Measurements from ENCODE around the gene DDI1.

DDI1 gene

DNA sequence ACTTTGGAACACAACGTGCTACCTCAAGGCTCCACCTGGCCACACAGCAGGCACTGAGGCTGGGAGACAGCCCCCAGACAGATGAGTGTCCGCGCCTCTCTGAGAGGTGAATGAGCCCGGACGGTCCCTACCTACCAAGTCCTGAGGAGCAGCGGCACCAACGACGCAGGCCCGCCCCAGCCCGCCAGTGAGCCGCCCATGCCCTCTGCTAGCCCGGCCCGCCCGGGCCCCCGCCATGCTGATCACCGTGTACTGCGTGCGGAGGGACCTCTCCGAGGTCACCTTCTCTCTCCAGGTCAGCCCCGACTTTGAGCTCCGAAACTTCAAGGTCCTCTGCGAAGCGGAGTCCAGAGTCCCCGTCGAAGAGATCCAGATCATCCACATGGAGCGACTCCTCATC lies at the start of gene DDI1:
Gene DDI1, plus strand, starts transcription at position 53 of the 400 bp plus-strand sequence. Its CDS starts 183 bp downstream, at position 236.
- Mint-ChIP-seq H3K4me3 (no peak within 1 kb of the TSS), H3K4me1 (ENCODE audit: low read depth) (no peaks in the 10 kb centered on the region), H3K27ac (no peak within 1 kb of the TSS), H3K27me3 (no peaks in the 10 kb centered on the region), H3K36me3 (ENCODE audit: low read depth) (no peaks in the 10 kb centered on the region), H3K9me3 (peaks cover 13% of the 10 kb centered on the region)
- intact Hi-C loops (cut with micrococcal nuclease) = no loop called here

DNA sequence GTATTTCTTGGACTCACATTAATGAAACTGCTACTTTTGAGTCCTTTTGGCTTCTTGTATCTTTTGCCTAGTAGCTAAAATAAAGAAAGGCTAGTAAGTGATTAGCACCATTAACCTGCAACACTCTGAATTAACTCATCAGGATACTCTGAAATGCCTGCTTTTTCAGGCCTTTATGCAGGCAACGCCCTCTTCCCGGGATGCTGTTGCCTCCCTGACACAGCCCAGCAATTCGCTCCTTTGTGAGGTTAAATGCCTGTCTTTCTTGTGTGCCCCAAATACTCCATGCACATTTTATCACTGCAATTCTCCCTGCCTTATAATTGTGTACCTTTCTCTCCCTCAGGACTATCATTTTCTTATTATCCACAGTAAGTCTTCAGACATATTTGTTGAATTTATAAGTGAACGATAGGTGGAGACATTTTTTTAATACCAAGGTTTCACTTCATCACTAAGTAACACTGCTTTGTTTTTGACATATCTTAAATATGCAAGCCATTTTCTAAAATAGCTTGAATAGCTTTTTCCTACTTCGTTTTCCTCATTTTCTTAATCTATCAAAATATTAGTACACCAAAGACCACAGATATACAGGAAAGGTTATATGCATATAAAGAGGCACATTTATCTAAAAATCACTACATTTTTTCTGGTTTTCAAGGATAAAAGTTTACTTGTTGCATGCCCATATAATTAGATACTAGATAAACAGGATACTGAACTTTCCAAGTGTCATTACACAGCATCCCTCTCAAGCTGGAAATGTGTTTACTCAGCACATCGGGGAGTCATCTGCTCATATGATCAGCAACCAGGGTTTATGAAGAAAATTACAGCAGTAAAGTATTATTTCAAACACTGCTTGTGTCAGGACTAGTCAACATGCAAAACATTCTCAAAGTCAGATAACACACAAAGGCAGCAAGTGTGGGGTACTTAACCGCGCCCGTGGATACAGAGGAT lies 48.5 kb upstream of the DDI1 start:
- Mint-ChIP-seq H3K36me3 (ENCODE audit: low read depth) (no peaks in the 10 kb centered on the region), H3K27ac (no peak overlapping the region), H3K9me3 (no peaks in the 10 kb centered on the region), H3K4me3 (no peak overlapping the region), H3K27me3 (no peaks in the 10 kb centered on the region), H3K4me1 (ENCODE audit: low read depth) (peaks cover 7% of the 10 kb centered on the region)
- intact Hi-C loops (cut with micrococcal nuclease) = no loop called here

DNA sequence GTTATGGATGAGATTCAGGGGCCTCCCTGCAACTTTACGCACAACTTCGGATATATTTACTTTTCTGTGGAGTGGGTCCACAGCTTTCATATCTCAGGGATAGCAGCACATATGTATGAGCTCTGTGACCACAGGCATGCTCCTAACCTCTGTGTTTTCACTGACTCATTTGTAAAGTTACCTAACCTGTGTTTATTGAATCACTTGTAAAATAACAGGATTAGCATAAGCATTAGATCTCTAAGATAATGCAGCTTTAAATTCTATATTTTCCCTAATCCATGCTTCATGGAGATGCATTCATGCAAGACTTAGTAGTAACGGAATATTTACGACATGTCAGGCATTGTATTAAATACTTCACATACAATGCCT lies 47.9 kb upstream of the DDI1 start:
- Mint-ChIP-seq H3K9me3 (no peaks in the 10 kb centered on the region), H3K36me3 (ENCODE audit: low read depth) (no peaks in the 10 kb centered on the region), H3K4me3 (no peak overlapping the region), H3K27ac (no peak overlapping the region), H3K27me3 (no peaks in the 10 kb centered on the region), H3K4me1 (ENCODE audit: low read depth) (peaks cover 7% of the 10 kb centered on the region)
- intact Hi-C loops (cut with micrococcal nuclease) = no loop called here

DNA sequence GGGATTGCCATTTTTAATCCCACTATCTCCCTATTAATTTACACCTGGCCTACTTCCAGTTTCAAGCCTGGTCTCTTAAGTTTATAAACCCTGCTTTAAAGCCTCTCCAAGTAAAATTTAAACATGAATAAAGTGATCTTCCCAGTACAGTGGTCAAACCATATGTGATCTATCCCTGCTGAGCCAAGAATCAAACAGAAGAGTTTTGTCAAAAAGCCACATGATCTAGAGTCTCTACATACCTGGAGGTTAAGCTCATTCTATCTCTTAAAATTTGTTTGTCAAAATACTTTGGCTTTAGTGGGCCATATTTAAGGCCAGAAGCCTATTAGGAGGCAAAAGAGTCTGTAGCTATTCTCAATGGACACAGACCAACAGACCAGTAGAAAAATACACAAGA lies 42.9 kb upstream of the DDI1 start:
- no peaks in the 10 kb centered on the region for H3K9me3 Mint-ChIP-seq
- H3K4me3 Mint-ChIP-seq = no peak overlapping the region
- no peaks in the 10 kb centered on the region for H3K36me3 Mint-ChIP-seq (ENCODE audit: low read depth)
- intact Hi-C loops (cut with micrococcal nuclease) = no loop called here
- H3K27me3 Mint-ChIP-seq = no peaks in the 10 kb centered on the region
- H3K4me1 Mint-ChIP-seq (ENCODE audit: low read depth) = no peaks in the 10 kb centered on the region
- no peak overlapping the region for H3K27ac Mint-ChIP-seq

DNA sequence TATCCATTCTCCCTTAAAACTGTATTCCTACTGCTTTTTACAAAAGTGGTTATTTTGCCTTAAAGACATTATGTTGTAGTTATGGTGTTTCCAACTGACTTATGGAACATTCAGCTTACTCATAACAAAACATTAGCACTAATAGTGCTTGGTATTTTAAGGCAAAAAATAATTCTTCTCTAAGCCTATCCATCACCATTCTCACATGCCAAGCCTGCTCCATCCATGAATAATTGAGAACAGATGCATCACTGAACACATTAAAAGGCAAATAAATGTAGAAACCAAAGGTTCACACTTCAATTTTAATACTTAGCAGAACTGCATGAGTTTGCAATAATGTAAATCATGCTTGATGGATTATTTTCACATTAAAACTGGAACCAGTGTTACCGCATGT lies 42.3 kb upstream of the DDI1 start:
- intact Hi-C loops (cut with micrococcal nuclease) = no loop called here
- Mint-ChIP-seq H3K27me3 (no peaks in the 10 kb centered on the region), H3K36me3 (ENCODE audit: low read depth) (no peaks in the 10 kb centered on the region), H3K27ac (no peak overlapping the region), H3K4me3 (no peak overlapping the region), H3K9me3 (no peaks in the 10 kb centered on the region), H3K4me1 (ENCODE audit: low read depth) (no peaks in the 10 kb centered on the region)

DNA sequence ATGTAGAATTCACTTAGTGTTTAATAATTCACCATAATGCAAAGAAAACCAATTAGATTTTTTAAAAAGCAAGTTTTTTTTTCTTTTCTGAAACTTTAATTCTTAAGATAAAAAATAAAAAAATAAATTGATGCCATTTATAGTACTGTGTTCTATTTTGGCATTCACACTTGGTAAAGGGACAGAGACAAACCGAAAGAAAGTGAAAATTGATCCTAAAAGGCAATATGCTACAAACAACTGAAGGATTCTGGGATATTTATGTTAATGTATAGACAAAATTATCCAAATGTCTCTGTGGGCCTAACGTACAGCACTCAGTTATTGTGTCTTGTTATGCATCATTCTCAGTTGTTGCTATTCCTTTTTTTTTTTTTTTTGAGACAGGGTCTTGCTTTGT lies 41.9 kb upstream of the DDI1 start:
- H3K9me3 Mint-ChIP-seq = no peaks in the 10 kb centered on the region
- H3K27ac Mint-ChIP-seq = no peak overlapping the region
- no peaks in the 10 kb centered on the region for H3K36me3 Mint-ChIP-seq (ENCODE audit: low read depth)
- no peaks in the 10 kb centered on the region for H3K27me3 Mint-ChIP-seq
- H3K4me1 Mint-ChIP-seq (ENCODE audit: low read depth) = no peaks in the 10 kb centered on the region
- no peak overlapping the region for H3K4me3 Mint-ChIP-seq
- intact Hi-C loops (cut with micrococcal nuclease) = no loop called here

DNA sequence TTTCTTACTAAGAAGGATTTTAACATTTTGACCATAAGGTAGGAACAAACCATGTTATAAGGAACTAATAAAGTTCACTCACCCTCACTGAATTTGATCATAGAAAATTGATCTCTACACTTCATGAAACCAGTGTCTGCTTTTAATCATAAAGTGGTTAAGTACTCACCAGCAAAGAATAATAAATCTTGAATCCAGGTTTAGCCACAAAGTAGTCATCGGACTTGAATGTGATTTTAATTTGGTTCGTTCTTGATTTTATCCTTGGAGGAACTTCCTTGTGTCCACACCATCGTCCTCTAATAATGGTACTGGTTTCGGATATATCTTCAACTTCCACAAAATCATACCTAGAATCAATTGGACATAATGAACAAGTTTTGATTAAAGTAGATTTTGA lies 40.5 kb upstream of the DDI1 start:
- no peak overlapping the region for H3K27ac Mint-ChIP-seq
- intact Hi-C loops (cut with micrococcal nuclease) = no loop called here
- H3K36me3 Mint-ChIP-seq (ENCODE audit: low read depth) = no peaks in the 10 kb centered on the region
- no peak overlapping the region for H3K4me3 Mint-ChIP-seq
- H3K9me3 Mint-ChIP-seq = no peaks in the 10 kb centered on the region
- H3K4me1 Mint-ChIP-seq (ENCODE audit: low read depth) = no peaks in the 10 kb centered on the region
- H3K27me3 Mint-ChIP-seq = no peaks in the 10 kb centered on the region

DNA sequence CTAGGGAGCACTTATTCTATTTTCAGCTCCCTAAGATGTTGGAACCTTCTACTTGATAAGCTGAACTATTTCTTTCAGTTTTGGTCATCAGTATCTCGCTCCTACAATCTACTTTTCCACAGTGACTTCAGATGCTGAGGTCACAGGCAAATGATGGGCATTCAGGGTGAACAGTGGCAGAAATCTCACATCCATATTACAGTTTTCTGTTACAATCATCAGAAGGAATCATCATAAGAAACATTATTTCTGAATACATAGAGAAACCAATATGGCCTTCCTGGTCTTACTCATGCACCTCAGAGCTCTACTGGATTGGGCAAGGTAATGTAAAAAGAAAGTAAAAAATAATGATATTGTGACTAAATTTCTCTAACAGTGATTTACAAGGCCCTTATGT lies 39.4 kb upstream of the DDI1 start:
- Mint-ChIP-seq H3K27me3 (no peaks in the 10 kb centered on the region), H3K36me3 (ENCODE audit: low read depth) (no peaks in the 10 kb centered on the region), H3K4me1 (ENCODE audit: low read depth) (no peaks in the 10 kb centered on the region), H3K27ac (no peak overlapping the region), H3K9me3 (no peaks in the 10 kb centered on the region), H3K4me3 (no peak overlapping the region)
- intact Hi-C loops (cut with micrococcal nuclease) = no loop called here

DNA sequence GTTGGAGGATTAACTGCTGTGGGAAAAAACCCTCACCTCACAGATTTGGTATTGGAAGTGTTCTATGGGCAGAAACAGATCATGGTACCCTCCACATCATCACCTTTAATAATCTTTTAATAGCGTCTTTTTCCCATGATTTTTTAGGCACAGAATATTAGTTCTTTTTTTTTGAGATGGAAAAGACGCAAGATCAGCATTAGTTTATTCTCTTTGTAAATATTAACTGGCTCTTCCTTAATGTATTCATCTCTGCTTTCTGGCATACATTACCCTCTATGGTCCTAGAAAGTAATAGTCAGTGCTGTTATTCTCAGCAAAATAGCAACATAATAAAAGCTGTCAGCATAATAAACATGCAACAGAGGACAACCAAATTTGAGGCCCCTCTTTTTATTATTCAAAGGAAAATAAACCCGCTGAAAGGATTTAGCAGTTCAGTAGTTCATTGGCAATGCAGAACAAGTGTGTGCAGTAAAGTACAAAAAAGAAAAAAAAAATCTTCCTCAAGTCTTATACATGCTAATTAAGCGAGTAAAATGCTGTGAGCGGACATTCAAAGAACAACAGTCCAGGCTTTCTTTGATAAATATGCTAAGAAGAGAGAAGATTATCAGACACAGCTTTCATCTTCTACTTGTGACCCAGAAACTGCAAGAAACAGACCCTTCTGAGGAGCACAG lies 37.5 kb upstream of the DDI1 start:
- H3K27ac Mint-ChIP-seq = no peak overlapping the region
- no peaks in the 10 kb centered on the region for H3K27me3 Mint-ChIP-seq
- no peaks in the 10 kb centered on the region for H3K36me3 Mint-ChIP-seq (ENCODE audit: low read depth)
- H3K4me1 Mint-ChIP-seq (ENCODE audit: low read depth) = no peaks in the 10 kb centered on the region
- no peak overlapping the region for H3K4me3 Mint-ChIP-seq
- intact Hi-C loops (cut with micrococcal nuclease) = no loop called here
- no peaks in the 10 kb centered on the region for H3K9me3 Mint-ChIP-seq

DNA sequence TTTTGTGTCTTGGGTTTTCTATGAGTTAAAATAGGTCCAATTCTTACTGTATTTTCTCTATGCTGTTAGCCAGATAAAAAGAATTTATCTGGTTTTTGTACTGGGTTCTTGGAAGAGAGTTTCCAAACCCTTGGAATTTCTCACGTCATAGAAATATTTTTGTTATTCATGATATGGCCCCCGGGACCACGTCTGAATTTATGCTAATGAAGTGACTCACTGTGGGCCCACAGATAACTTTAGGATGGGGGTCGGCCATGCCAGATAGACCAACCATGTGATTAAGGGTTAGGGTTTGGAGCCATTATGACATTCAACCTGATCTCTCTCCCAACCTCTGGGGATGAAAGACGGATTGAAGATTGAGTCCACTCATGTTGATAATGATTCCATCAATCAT lies 35.6 kb upstream of the DDI1 start:
- intact Hi-C loops (cut with micrococcal nuclease) = no loop called here
- no peak overlapping the region for H3K27ac Mint-ChIP-seq
- no peaks in the 10 kb centered on the region for H3K4me1 Mint-ChIP-seq (ENCODE audit: low read depth)
- no peaks in the 10 kb centered on the region for H3K36me3 Mint-ChIP-seq (ENCODE audit: low read depth)
- no peaks in the 10 kb centered on the region for H3K9me3 Mint-ChIP-seq
- H3K4me3 Mint-ChIP-seq = no peak overlapping the region
- no peaks in the 10 kb centered on the region for H3K27me3 Mint-ChIP-seq

DNA sequence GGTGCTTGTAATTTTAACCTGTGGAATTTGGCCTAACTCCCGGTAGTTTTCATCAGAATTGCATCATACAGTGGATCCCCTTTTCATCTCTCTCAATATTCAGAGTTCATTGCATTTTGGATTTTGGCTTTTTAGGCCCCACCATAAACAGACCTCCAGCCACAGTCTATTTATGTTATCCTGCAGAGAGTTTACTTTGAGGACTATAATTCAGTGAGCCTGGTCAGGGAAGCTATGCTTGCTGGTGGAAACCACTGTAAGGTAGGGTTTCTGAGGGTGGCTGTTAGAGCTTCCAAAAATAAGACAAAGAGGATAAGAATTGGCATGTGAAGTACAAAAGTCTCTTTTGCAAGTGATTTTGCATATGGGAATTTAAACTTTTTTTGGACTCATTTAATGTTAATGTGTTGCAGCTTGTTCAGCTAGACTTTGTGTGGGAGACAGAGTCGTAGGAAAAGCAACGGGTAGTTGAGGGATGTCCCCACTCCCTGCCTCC lies 34.8 kb upstream of the DDI1 start:
- intact Hi-C loops (cut with micrococcal nuclease) = no loop called here
- no peak overlapping the region for H3K4me3 Mint-ChIP-seq
- no peaks in the 10 kb centered on the region for H3K9me3 Mint-ChIP-seq
- H3K27ac Mint-ChIP-seq = no peak overlapping the region
- no peaks in the 10 kb centered on the region for H3K4me1 Mint-ChIP-seq (ENCODE audit: low read depth)
- H3K27me3 Mint-ChIP-seq = no peaks in the 10 kb centered on the region
- no peaks in the 10 kb centered on the region for H3K36me3 Mint-ChIP-seq (ENCODE audit: low read depth)

DNA sequence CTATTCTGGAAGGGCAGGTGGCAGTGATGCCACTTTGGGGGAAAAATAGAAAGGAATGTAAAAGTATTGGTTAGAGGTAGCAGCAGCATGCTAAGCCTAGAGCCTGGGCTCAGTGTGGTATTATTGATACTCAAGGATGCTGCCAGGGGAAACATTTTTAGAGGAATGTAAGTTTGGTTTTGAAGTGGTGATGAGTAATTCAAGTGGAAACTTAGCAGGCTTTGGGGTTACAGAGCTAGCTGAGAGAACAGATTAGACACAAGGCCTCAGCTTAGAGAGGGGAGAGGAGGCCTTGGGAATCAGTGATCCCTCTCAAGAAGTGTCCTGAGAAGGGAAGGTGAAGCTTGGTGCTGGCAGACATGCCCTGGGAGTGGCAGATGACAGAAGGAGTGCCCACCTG lies 32.9 kb upstream of the DDI1 start:
- H3K27me3 Mint-ChIP-seq = no peaks in the 10 kb centered on the region
- H3K4me1 Mint-ChIP-seq (ENCODE audit: low read depth) = no peaks in the 10 kb centered on the region
- H3K9me3 Mint-ChIP-seq = no peaks in the 10 kb centered on the region
- intact Hi-C loops (cut with micrococcal nuclease) = no loop called here
- H3K4me3 Mint-ChIP-seq = no peak overlapping the region
- H3K27ac Mint-ChIP-seq = no peak overlapping the region
- H3K36me3 Mint-ChIP-seq (ENCODE audit: low read depth) = no peaks in the 10 kb centered on the region

DNA sequence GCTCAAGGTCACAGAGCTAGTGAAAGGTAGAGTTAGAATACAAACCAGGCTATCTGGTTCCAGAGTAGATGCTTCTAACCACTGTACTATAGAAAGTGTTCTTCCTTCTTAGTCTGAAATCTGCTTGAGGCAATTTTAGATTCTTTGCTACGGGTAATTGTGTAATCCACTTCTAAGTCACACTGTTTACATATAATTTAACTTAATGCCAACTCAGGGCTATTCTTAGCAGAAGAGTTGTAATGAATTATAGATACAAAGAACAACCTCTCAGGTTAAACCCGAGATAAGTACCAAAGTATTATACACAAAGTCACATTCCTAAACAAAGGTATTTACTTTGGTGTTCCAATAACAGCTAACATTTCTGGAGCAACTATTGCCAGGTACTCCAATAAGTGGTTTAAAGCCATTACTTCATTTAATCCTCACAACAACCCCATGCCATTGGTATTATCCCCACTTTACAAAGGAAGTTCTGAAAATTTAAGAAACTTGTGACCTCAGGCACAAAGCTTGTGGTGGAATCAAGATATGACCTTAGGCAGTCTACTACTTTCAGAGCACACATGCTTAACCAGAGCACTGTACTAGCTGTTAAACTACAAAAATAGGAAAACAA lies 31.1 kb upstream of the DDI1 start:
- Mint-ChIP-seq H3K27me3 (no peaks in the 10 kb centered on the region), H3K9me3 (no peaks in the 10 kb centered on the region), H3K27ac (no peak overlapping the region), H3K4me3 (no peak overlapping the region), H3K36me3 (ENCODE audit: low read depth) (no peaks in the 10 kb centered on the region), H3K4me1 (ENCODE audit: low read depth) (no peaks in the 10 kb centered on the region)
- intact Hi-C loops (cut with micrococcal nuclease) = no loop called here

DNA sequence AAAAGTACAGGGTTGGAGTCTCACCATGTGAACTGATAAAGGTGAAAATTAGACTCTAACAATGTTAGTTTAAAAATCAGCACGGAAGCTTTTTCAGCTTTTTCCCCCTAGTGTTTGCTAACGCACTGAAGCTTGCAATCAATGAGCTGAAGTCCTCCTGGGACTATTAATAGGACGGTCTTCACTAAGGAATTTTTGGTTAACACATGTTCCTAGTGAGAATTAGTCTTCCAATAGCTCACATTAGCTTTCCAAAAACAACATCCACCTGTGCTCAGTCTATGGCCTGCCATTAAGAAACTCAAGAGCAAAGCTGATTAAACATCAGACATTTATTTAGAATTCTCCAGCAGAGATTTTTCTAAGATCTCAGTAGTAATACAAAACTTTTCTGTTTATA lies 26.7 kb upstream of the DDI1 start:
- intact Hi-C loops (cut with micrococcal nuclease) = no loop called here
- H3K4me3 Mint-ChIP-seq = no peak overlapping the region

More for the DNA sequence above, 26.7 kb upstream of the DDI1 start:
- H3K4me1 Mint-ChIP-seq (ENCODE audit: low read depth) = no peaks in the 10 kb centered on the region
- H3K27ac Mint-ChIP-seq = no peak overlapping the region
- H3K36me3 Mint-ChIP-seq (ENCODE audit: low read depth) = no peaks in the 10 kb centered on the region
- no peaks in the 10 kb centered on the region for H3K9me3 Mint-ChIP-seq
- H3K27me3 Mint-ChIP-seq = no peaks in the 10 kb centered on the region

Measured in dendritic cell treated with granulocyte-macrophage colony-stimulating factor and Interleukin-4, amounts not matched to agents 40 ng/mL and 50 ng/mL, for 4 days (primary cell).